ENCODE results near the gene TMEM94. TPM values are rescaled to one million over a fixed set of nuclear protein-coding genes. Genes with fewer than 3 reads are reported as not detected.
A peak's percentile ranks its signal among the peaks of the same experiment; 100 is the strongest.

The TMEM94 gene
- total RNA-seq, 2 donors from 2014 or later: 64.5 to 65.2 TPM

DNA sequence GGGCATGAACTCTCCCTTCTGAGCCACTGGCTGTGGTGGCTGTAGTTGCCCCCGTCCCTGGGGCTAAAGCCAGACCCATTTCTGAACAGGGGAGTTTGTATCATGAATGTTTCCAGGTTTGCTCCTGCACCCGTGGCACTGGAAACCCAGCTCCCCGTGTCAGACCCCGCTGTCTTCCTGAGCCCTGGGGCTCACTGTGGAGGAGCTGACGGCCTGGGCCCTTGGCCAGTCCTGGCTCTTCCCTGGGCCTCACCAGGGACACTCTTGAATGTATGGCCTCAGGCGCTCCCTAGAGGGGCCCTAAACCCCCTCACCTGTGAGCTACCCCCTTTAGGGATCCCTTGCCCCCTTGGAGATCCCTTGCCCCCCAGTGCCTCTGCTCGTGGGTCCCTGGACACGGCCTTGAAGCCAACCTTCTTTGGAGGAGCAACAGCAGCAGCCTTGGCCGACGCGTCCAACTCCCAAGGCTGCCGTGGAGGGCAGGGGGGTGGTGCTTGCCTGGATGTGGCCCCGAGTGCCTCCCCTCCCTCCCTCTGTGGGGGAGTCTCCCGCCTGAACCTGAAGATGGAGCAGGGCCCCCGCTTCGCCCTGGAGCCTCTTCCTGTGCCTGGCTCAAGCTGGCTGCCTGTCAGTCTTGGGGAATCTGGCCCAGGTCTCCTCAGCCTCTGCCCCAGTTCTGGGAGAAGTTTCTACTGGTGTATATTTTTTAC is 43.0 kb downstream of the TMEM94 start:
- H3K9me3 Mint-ChIP-seq: no peaks in the 10 kb centered on the region
- ATAC-seq: no peak
- peak overlapping the region in 1 of 2 donors; percentile 9 for H3K27ac Mint-ChIP-seq
- no peak for DNase-seq (ENCODE audit: low spot score in 2 of 2)
- H3K36me3 Mint-ChIP-seq: no peaks in the 10 kb centered on the region

- no peak overlapping the region for H3K27ac Mint-ChIP-seq
Measured at GRCh38 chr17:75500419-75501216, 44.2 kb downstream of the TMEM94 start.

DNA sequence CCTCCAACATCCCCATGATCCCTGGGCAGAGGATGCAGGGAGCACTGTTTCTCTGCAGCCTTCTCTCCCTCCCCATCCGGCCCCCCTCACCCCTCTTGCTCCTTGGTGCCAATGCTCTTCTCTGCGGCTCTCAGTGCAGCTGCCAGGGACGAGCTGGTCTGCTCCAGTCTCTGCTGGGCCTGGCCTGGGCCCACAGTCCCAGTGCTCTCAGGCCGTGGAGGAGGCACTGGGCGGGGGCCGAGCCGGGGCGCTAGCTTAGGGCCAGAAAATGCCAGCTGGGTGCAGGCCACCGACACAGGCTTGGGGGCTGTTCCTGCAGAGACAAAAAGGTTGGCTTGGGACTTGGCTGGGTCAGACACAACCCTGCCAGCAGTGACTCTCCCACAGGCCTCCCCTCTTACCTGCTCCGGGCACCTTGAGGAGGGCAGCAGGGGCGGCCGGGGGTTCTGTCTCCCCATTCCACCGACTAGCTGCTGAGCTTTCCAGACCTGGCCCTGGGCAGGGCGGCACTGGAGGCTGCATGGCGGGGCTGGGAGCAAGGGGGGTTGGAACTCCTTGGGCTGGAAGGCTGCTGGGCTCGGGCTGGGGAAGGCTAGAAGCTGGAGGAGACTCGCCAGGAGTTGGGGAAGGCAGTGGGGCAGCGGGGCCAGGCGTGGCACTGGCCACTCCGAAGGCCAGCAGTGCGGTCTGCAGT is 45.1 kb downstream of the TMEM94 start:
- H3K9me3 Mint-ChIP-seq: no peaks in the 10 kb centered on the region
- ATAC-seq (no peak), DNase-seq (ENCODE audit: low spot score in 2 of 2) (no peak)
- no peak overlapping the region for H3K27ac Mint-ChIP-seq
- no peaks in the 10 kb centered on the region for H3K36me3 Mint-ChIP-seq

More at GRCh38 chr17:75500419-75501216, 44.2 kb downstream of the TMEM94 start:
- DNase-seq (ENCODE audit: low spot score in 2 of 2): no peak
- ATAC-seq: no peak
- Mint-ChIP-seq H3K36me3 (no peaks in the 10 kb centered on the region), H3K9me3 (no peaks in the 10 kb centered on the region)

DNA sequence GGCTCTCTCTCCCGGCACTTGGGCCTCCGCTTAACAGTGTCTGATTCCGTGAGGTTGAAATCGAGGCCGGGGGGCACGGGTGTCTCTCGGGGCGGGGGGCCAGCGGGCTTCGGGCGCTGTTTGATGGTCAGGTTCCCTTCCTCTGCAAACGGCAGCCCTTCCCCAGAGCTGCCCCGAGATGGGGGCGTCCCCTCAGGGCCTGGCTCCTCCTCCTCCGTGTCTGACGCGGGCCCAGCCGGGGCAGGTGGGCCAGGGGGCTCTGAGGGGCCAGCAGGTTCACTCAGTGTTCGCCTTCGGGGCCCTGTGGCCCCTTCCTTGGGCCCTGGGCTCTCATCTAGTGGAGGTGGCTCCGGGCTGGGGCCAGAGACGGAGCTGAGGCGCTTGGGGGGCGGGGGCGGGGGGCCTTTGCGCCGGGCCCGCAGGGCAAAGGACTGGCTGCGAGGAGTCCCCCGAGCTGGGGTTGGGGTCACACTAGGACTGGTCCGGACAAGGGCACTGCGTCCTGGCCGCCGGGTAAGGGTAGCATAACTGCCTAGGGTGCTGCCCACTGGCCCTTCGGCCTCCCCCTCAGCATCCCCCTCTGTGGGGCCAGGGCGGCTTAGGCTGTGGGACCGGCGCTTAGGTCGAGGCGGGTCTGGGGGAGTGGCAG is 45.8 kb downstream of the TMEM94 start:
- H3K36me3 Mint-ChIP-seq: no peaks in the 10 kb centered on the region
- H3K9me3 Mint-ChIP-seq: no peaks in the 10 kb centered on the region
- no peak for DNase-seq (ENCODE audit: low spot score in 2 of 2)
- no peak overlapping the region for H3K27ac Mint-ChIP-seq
- ATAC-seq: no peak

- H3K36me3 Mint-ChIP-seq: no peaks in the 10 kb centered on the region
- no peaks in the 10 kb centered on the region for H3K9me3 Mint-ChIP-seq
- ATAC-seq (no peak), DNase-seq (ENCODE audit: low spot score in 2 of 2) (no peak)
- H3K27ac Mint-ChIP-seq: no peak overlapping the region
Measured at GRCh38 chr17:75502721-75503329, 46.4 kb downstream of the TMEM94 start.

DNA sequence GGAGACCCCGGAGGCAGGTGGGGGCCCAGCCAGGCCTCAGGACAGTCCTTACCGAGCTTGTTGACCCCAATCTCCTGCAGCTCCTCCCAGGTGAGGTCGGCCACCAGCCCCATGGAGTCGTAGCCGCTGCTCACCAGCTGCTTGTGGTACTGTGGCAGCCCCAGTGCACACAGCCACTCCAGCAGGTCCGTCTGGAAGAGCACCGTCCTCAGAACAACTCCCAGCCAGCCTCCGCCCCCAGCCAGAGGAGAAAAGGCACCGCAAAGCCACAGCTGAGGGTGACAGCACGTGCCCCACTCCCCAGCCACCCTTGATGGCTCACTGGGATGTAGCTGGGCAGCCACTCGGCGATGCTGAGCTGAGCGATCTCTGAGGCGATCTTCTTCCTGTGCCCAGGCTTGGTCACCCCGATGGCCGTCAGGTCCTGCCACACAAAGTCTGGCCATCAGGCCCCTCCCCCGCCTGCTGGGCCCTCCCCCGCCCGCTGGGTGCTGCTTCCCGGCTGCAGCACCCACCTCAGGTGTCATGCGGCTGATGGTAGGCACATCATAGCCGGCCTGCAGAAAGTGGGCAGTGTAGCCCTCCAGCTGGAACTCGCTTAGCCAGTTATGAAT is 47.0 kb downstream of the TMEM94 start:
- Mint-ChIP-seq H3K27ac (no peak overlapping the region), H3K9me3 (no peaks in the 10 kb centered on the region), H3K36me3 (no peaks in the 10 kb centered on the region)
- ATAC-seq (no peak), DNase-seq (ENCODE audit: low spot score in 2 of 2) (no peak)

- H3K9me3 Mint-ChIP-seq: no peaks in the 10 kb centered on the region
- ATAC-seq: no peak
- H3K27ac Mint-ChIP-seq: no peak overlapping the region
- DNase-seq (ENCODE audit: low spot score in 2 of 2): no peak
- no peaks in the 10 kb centered on the region for H3K36me3 Mint-ChIP-seq
Measured at GRCh38 chr17:75503976-75504346, 47.5 kb downstream of the TMEM94 start.

DNA sequence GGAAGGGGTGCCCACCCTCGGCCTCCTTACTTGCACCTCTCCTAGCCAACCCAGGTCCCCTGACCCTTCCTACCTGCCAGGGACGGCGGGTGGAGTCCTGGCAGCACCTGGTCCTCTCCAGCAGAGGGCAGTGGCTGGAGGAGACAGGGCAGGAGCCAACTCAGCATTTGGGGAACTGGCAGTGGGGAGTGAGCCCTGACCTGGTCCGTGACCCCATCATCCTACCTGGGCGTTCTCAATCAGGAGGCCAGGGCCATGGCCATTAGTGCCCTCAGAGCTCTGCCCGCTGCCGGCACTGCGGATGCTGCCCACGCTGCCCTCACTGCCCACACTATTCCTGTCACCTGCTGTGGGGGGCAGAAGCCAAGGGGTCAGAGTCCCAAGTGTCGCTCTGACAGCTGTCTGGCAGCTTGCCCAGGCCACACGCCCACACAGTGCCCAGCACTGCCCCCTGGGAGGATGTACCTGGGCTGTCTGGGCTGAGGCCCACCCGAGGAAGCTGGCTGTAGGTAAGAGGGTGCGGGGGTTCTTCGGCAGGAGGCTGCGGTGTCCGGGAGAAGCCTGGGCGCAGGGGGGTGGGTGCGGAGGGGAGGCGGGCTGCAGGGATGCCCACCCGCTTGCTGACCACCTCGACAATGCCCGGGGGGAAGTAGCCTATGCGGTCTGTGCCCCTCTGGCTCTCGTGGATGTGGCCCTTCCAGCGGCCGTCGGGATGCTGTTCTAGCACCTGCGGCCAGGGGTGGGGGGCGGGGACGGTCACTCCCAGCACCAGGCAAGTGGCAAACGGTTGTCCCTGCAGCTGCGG is 48.1 kb downstream of the TMEM94 start:
- DNase-seq (ENCODE audit: low spot score in 2 of 2) (no peak), ATAC-seq (peak; percentile 52 to 66)
- no peaks in the 10 kb centered on the region for H3K9me3 Mint-ChIP-seq
- H3K27ac Mint-ChIP-seq: no peak overlapping the region
- H3K36me3 Mint-ChIP-seq: no peaks in the 10 kb centered on the region

- ATAC-seq (no peak), DNase-seq (ENCODE audit: low spot score in 2 of 2) (no peak)
- no peaks in the 10 kb centered on the region for H3K36me3 Mint-ChIP-seq
- no peaks in the 10 kb centered on the region for H3K9me3 Mint-ChIP-seq
- H3K27ac Mint-ChIP-seq: no peak overlapping the region
Measured at GRCh38 chr17:75505152-75505409, 48.6 kb downstream of the TMEM94 start.

DNA sequence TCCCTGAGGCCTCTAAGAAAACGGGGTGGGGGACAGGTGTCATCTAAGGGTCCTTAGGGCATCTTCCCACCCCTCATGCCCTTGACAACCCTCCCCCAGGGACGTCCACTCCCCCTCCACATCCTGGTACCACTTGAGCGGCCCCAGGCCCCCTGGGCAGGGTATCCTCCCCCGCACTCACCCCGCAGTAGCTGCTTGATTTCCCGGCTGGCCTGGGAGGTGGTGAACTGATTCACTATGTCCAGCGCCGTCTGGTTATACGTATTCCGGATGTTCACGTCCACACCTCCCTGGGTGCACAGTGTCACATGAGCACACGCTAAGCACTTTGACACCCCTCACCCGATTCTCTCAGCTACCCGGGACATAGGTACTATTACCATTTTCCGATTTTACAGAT is 49.2 kb downstream of the TMEM94 start:
- DNase-seq (ENCODE audit: low spot score in 2 of 2) (no peak), ATAC-seq (no peak)
- no peaks in the 10 kb centered on the region for H3K9me3 Mint-ChIP-seq
- peak overlapping the region in 1 of 2 donors; percentile 72 for H3K27ac Mint-ChIP-seq
- H3K36me3 Mint-ChIP-seq: no peaks in the 10 kb centered on the region

DNA sequence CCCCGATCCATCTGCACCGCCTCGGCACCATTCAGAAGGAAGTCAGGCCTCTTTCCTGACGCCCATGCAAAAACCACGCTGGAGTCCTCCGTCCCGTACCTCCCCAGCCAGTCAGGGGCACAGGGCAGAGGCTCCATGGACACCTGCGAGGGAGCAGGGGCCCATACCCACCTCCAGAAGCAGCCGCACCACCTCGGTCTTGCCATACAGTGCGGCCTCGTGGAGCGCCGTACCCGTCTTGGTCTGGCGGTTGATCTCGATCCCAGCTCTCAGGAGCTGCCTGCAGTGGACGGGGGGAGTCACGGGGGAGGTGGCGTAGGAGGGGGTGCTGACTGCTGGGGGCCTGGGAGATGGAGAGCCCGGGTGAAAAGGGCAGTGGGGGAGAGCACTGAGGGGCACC is 49.7 kb downstream of the TMEM94 start:
- no peaks in the 10 kb centered on the region for H3K9me3 Mint-ChIP-seq
- no peaks in the 10 kb centered on the region for H3K36me3 Mint-ChIP-seq
- H3K27ac Mint-ChIP-seq: no peak overlapping the region
- DNase-seq (ENCODE audit: low spot score in 2 of 2) (no peak), ATAC-seq (no peak)

DNA sequence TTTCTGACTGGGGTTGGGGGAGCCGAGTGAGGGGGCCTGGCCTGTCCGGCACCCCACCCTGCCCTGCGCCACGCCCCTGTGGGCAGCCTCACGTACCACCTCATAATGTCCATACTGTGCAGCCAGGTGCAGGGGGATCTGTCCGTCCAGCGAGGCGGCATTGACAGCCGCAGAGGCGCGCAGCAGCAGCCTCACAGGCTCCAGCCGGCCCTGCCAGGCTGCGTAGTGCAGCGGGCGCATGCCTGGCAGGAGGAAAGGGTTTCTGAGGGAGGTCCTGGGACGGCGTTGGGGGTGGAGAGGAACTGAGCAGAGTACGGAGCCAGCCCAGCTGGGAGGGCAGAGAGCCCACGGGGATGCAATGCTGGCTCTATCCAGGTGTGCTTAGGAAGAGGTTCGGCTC is 50.5 kb downstream of the TMEM94 start:
- Mint-ChIP-seq H3K9me3 (no peaks in the 10 kb centered on the region), H3K27ac (no peak overlapping the region), H3K36me3 (no peaks in the 10 kb centered on the region)
- ATAC-seq (no peak), DNase-seq (ENCODE audit: low spot score in 2 of 2) (no peak)

DNA sequence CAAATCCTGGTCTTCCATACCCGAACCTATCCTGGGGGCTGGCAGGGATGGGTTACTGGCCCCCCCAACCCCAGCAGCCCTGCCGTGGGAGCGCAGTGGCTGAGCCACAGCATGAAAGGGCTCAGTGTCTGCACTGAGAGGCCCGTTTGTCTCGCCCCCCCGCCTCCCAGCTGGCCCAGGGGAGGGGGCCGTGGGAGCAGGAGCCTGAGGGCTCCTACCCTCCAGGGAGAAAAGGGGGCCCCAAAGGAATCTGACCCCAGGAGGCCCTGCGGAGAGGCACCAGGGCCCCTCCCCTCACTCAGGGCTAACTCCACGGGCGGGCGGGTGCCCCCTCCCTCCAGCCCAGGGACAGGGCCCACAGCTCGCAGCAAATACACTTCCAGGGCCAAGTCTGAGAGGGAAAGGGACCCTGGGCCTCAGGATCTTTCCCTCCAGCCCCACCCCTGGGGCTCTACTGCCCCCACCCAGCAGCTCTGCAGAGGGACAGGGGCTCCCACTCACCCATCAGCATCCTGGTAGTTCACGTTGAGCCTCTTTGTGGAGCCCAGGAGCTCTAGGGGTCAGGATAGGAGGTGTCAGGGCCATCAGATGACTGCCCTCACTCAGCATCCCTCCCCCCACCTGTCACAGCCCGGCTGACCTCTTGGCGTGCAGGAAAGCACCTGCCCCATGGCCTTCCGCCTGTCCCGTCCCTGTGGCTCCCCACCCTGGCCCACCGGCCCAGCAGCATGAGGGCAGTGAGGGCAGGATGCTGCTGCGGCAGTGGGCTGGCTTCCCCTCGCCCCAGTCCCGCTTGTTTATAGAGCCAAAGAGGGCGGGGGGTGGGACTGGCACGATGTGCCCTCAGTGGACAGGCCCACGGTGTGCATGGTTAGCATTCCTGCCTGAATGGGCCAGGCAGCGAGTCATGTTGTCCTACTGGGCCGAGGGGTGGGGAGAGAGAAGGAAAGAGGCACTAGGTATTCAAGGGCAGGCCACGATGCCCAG is 51.6 kb downstream of the TMEM94 start:
- H3K27ac Mint-ChIP-seq: no peak overlapping the region
- ATAC-seq (no peak), DNase-seq (ENCODE audit: low spot score in 2 of 2) (no peak)
- H3K36me3 Mint-ChIP-seq: no peaks in the 10 kb centered on the region
- no peaks in the 10 kb centered on the region for H3K9me3 Mint-ChIP-seq

- H3K36me3 Mint-ChIP-seq: no peaks in the 10 kb centered on the region
- no peak for ATAC-seq
- no peak overlapping the region for H3K27ac Mint-ChIP-seq
- no peaks in the 10 kb centered on the region for H3K9me3 Mint-ChIP-seq
- no peak for DNase-seq (ENCODE audit: low spot score in 2 of 2)
Measured at GRCh38 chr17:75508931-75509361, 52.5 kb downstream of the TMEM94 start.

Data from activated naive CD4-positive, alpha-beta T cell treated with anti-CD3 and anti-CD28 coated beads, Interleukin-2, amount 50 U/mL, for 72 hours (primary cell).